Measurements from ENCODE around the gene CSTPP1. TPM values are rescaled to one million over a fixed set of nuclear protein-coding genes. Genes with fewer than 3 reads are reported as not detected.

CSTPP1 gene
- total and polyA plus RNA-seq, 4 donors = 46.6 to 104 (median 72.3) TPM

DNA sequence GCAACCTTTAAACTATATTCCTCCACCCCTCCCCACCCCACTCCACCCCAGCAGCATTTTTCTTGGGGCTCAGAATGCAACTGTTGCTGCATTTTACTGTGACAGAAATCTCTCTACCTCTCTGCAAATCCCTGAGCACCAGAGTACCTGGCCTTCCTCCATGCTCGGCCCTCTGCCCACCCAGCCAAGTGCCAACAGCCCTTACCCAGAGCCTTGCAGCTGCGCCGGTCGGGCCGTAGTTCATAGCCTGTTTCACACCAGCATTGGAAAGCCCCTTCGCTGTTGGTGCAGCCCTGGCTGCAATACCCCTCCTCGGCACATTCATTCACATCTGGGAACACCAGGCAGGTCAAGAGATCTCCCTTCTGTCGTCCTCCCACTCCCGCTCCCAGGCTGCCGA is 41.6 kb upstream of the CSTPP1 start:
- Histone ChIP-seq H3K27ac (ENCODE audit: low read depth, low read length) (no peak overlapping the region), H3K36me3 (ENCODE audit: control insufficient read depth, insufficient read depth, low read length) (peaks cover 66% of the 10 kb centered on the region), H3K4me1 (ENCODE audit: control insufficient read depth, insufficient read depth, low read length) (peaks cover 16% of the 10 kb centered on the region), H3K9me3 (ENCODE audit: control insufficient read depth, insufficient read depth, low read length) (no peaks in the 10 kb centered on the region), H3K27me3 (ENCODE audit: control insufficient read depth, insufficient read depth, low read length) (no peaks in the 10 kb centered on the region), H3K4me3 (ENCODE audit: low read depth, low read length) (no peak overlapping the region)
- no peak for DNase-seq (ENCODE audit: low read depth in 4 of 6, low spot score in 6 of 6)
- WGBS (ENCODE audit: insufficient coverage) = 91% methylated on average over 8 of the region's 10 CpGs

DNA sequence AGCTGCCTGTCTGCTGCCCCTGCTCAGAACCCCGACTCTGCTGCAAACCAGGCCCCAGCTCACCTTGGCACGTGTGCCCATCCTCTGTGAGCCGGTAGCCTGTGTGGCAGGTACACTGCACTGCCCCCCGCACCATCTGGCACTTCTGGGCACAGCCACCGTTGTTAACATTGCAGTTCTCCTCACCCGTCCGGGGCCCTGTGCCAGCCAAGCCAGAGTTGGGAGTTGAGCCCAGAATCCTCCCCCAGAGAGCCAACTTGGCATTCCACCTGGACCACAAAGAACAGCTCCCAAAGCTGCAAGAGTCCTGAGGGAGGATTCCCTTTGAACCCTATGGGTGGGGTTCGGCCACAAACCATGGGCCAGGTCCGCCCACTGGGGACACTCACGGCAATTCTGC is 40.7 kb upstream of the CSTPP1 start:
- no peak overlapping the region for H3K4me3 ChIP-seq (ENCODE audit: low read depth, low read length)
- no peaks in the 10 kb centered on the region for H3K9me3 ChIP-seq (ENCODE audit: control insufficient read depth, insufficient read depth, low read length)
- peaks cover 15% of the 10 kb centered on the region for H3K4me1 ChIP-seq (ENCODE audit: control insufficient read depth, insufficient read depth, low read length)
- no peaks in the 10 kb centered on the region for H3K27me3 ChIP-seq (ENCODE audit: control insufficient read depth, insufficient read depth, low read length)
- WGBS (ENCODE audit: insufficient coverage) = 47% methylated on average over 10 of the region's 10 CpGs
- peak in 2 of 6 donors; percentile 25 to 90 for DNase-seq (ENCODE audit: low read depth in 4 of 6, low spot score in 6 of 6)
- no peak overlapping the region for H3K27ac ChIP-seq (ENCODE audit: low read depth, low read length)
- H3K36me3 ChIP-seq (ENCODE audit: control insufficient read depth, insufficient read depth, low read length) = peaks cover 65% of the 10 kb centered on the region

DNA sequence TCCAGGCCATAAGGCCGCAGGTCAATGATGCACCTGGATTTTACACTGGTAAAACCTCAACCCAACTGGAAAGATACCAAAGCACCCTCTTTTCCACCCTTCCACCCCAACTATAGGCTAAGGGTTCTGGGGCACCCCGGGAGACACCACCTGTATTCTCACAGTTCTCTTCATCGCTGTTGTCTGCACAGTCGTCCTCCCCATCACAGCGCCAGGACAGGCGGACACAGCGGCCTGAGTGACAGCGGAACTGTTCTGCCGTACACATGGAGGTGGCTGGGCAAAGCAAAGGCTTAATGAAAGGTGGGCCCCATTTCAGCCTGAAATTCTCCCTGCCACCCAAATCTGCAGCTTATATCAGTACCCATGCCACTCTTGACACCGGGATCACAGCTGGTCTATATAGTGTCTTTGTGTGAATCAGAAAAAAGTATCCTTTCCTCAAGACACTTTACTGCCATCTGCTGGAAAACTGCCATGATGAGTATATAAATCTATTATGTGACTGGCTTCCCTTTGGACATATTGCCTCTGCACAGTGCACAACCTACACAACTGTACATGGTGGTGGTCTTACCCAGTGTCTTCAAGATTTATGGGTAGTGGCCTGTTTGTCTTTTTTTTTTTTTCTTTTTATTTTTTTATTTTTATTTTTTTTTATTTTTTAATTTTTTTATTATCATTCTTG is 39.7 kb upstream of the CSTPP1 start:
- WGBS (ENCODE audit: insufficient coverage) = 90% methylated on average over 5 of the region's 10 CpGs
- no peaks in the 10 kb centered on the region for H3K9me3 ChIP-seq (ENCODE audit: control insufficient read depth, insufficient read depth, low read length)
- peaks cover 63% of the 10 kb centered on the region for H3K36me3 ChIP-seq (ENCODE audit: control insufficient read depth, insufficient read depth, low read length)
- DNase-seq (ENCODE audit: low read depth in 4 of 6, low spot score in 6 of 6) = peak in 2 of 6 donors; percentile 44 to 73
- H3K27ac ChIP-seq (ENCODE audit: low read depth, low read length) = no peak overlapping the region
- no peak overlapping the region for H3K4me3 ChIP-seq (ENCODE audit: low read depth, low read length)
- no peaks in the 10 kb centered on the region for H3K27me3 ChIP-seq (ENCODE audit: control insufficient read depth, insufficient read depth, low read length)
- peaks cover 15% of the 10 kb centered on the region for H3K4me1 ChIP-seq (ENCODE audit: control insufficient read depth, insufficient read depth, low read length)

DNA sequence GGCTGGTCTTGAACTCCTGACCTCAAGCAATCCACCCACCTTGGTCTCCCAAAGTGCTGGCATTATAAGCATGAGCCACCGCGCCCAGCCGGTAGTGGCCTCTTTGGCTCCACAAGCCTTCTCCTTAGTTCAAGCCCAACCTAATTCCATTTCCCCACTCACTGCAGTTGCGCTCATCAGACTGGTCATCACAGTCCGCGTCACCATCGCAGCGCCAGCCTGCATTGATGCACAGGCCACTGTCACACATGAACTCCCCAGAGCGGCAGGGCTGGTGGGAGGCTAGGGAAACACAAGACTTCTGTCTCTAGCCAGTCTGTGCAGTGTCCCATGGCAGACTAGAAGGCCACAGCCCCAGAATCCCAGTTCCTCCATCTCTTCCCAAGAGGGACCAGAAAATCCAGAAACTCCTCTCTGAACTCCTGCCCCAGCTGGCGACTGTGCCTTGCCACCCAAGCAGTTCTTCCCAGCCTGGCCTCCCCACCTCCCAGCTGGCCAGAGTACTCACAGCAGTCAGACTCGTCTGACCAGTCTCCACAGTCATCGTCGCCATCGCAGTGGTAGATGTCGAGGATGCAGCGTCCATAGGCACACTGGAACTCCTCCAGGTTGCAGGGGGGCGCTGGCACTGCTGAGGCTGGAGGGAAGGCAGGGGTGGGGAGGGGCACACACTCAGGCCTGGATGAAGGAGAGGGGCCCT is 38.0 kb upstream of the CSTPP1 start:
- Histone ChIP-seq H3K9me3 (ENCODE audit: control insufficient read depth, insufficient read depth, low read length) (no peaks in the 10 kb centered on the region), H3K27me3 (ENCODE audit: control insufficient read depth, insufficient read depth, low read length) (no peaks in the 10 kb centered on the region), H3K36me3 (ENCODE audit: control insufficient read depth, insufficient read depth, low read length) (peaks cover 52% of the 10 kb centered on the region), H3K4me1 (ENCODE audit: control insufficient read depth, insufficient read depth, low read length) (peaks cover 24% of the 10 kb centered on the region), H3K4me3 (ENCODE audit: low read depth, low read length) (no peak overlapping the region), H3K27ac (ENCODE audit: low read depth, low read length) (no peak overlapping the region)
- DNase-seq (ENCODE audit: low read depth in 4 of 6, low spot score in 6 of 6) = no peak
- WGBS (ENCODE audit: insufficient coverage) = 93% methylated on average over 14 of the region's 17 CpGs

DNA sequence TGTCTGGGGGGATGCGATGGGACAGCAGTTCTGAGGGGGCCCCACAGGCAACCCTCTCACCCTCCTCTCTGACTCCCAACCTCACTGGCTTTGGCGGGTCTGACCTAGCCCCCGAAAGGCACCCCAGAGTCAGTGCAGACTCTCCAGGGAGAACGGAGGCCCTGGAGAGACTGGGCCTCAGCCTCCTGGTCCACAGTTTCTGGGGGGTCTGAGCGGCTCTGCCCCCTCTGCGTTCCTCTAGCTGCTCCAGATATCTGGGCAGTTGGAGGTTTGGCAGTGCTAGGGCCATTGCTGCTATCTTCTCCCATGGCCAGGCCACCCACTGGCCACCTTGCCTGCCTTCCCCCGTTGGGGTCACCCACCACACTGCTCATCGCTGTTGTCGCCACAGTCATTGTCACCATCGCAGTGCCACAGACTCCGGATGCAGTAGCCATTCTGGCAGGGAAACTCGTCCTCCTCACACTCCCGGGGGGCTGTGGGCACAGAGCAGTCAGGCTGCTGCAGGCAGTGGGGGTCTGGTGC is 37.0 kb upstream of the CSTPP1 start:
- Histone ChIP-seq H3K36me3 (ENCODE audit: control insufficient read depth, insufficient read depth, low read length) (peaks cover 48% of the 10 kb centered on the region), H3K4me3 (ENCODE audit: low read depth, low read length) (no peak overlapping the region), H3K27ac (ENCODE audit: low read depth, low read length) (no peak overlapping the region), H3K27me3 (ENCODE audit: control insufficient read depth, insufficient read depth, low read length) (no peaks in the 10 kb centered on the region), H3K9me3 (ENCODE audit: control insufficient read depth, insufficient read depth, low read length) (no peaks in the 10 kb centered on the region), H3K4me1 (ENCODE audit: control insufficient read depth, insufficient read depth, low read length) (peaks cover 35% of the 10 kb centered on the region)
- WGBS (ENCODE audit: insufficient coverage) = 90% methylated on average over 13 of the region's 13 CpGs
- no peak for DNase-seq (ENCODE audit: low read depth in 4 of 6, low spot score in 6 of 6)

DNA sequence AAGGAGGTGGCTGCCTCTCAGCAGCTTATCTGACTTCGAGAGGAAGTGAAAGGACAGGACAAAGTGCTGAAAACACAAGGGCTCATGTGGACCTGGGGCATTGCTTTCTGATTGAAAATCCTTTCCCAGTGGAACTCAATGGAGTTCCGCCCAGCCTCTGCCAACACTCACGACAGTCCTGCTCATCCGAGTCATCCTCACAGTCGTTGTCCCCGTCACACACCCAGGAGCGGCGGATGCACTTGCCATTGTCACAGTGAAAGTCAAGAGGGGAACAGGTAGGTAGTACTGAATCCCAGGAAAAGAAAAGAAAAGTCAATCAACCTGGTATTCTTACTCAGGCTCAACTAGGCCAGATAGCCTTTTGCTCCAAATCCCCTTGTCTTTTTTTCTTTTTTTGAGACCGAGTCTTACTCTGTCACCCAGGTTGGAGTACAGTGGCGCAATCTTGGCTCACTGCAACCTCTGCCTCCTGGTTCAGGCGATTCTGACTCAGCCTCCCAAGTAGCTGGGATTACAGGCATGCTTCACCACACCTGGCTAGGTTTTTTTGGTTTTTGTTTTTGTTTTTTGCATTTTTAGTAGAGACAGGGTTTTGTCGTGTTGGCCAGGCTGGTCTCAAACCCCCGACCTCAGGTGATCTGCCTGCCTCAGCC is 36.3 kb upstream of the CSTPP1 start:
- Histone ChIP-seq H3K27me3 (ENCODE audit: control insufficient read depth, insufficient read depth, low read length) (no peaks in the 10 kb centered on the region), H3K4me1 (ENCODE audit: control insufficient read depth, insufficient read depth, low read length) (peaks cover 36% of the 10 kb centered on the region), H3K36me3 (ENCODE audit: control insufficient read depth, insufficient read depth, low read length) (peaks cover 42% of the 10 kb centered on the region), H3K9me3 (ENCODE audit: control insufficient read depth, insufficient read depth, low read length) (no peaks in the 10 kb centered on the region), H3K4me3 (ENCODE audit: low read depth, low read length) (no peak overlapping the region), H3K27ac (ENCODE audit: low read depth, low read length) (no peak overlapping the region)
- 95% methylated on average over 6 of the region's 13 CpGs for WGBS (ENCODE audit: insufficient coverage)
- no peak for DNase-seq (ENCODE audit: low read depth in 4 of 6, low spot score in 6 of 6)

DNA sequence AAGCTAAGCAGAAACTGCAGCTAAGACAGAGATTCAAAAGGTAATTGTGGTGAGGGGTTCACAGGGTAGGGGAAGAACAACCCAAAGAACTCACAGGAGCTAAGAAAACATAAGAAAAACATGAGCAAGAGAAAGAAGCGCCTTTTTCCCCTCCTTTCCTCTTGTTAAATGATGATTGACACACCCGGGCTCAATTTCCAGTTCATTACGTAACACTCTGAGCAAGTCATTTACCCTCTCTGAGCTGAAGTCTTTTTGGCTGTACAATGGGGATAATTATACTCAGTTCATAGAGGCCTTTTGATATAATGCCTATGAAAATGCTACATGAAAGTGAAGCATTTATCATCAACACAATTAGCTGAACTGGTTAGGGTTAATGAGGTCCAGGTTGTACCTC is 35.4 kb upstream of the CSTPP1 start:
- DNase-seq (ENCODE audit: low read depth in 4 of 6, low spot score in 6 of 6) = no peak
- WGBS (ENCODE audit: insufficient coverage) = no CpG with 5 or more reads among the region's 3 CpGs
- H3K36me3 ChIP-seq (ENCODE audit: control insufficient read depth, insufficient read depth, low read length) = peaks cover 32% of the 10 kb centered on the region
- peaks cover 33% of the 10 kb centered on the region for H3K4me1 ChIP-seq (ENCODE audit: control insufficient read depth, insufficient read depth, low read length)
- H3K27ac ChIP-seq (ENCODE audit: low read depth, low read length) = no peak overlapping the region
- H3K9me3 ChIP-seq (ENCODE audit: control insufficient read depth, insufficient read depth, low read length) = no peaks in the 10 kb centered on the region
- H3K27me3 ChIP-seq (ENCODE audit: control insufficient read depth, insufficient read depth, low read length) = no peaks in the 10 kb centered on the region
- no peak overlapping the region for H3K4me3 ChIP-seq (ENCODE audit: low read depth, low read length)

DNA sequence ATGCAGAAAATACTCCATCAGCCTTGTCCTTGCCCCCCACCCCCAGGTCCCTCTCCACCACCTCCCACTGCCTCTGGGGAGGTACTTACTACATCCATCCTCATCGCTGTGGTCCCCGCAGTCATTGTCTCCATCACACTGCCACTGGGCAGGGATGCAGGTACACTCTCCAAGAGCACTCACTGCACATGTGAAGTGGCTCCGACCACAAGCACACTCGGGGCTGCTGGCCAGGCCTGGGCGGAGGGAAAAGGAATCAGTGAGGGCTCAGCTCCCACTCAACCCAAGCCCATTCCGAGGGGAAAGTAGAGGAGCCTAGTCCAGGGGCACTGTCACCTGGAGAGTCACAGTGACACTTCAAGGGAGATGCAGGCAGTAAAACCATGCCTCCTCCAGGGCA is 33.9 kb upstream of the CSTPP1 start:
- Histone ChIP-seq H3K9me3 (ENCODE audit: control insufficient read depth, insufficient read depth, low read length) (no peaks in the 10 kb centered on the region), H3K27ac (ENCODE audit: low read depth, low read length) (no peak overlapping the region), H3K4me3 (ENCODE audit: low read depth, low read length) (no peak overlapping the region), H3K36me3 (ENCODE audit: control insufficient read depth, insufficient read depth, low read length) (peaks cover 26% of the 10 kb centered on the region), H3K4me1 (ENCODE audit: control insufficient read depth, insufficient read depth, low read length) (peaks cover 38% of the 10 kb centered on the region), H3K27me3 (ENCODE audit: control insufficient read depth, insufficient read depth, low read length) (no peaks in the 10 kb centered on the region)
- no peak for DNase-seq (ENCODE audit: low read depth in 4 of 6, low spot score in 6 of 6)
- WGBS (ENCODE audit: insufficient coverage) = 76% methylated on average over 5 of the region's 6 CpGs

DNA sequence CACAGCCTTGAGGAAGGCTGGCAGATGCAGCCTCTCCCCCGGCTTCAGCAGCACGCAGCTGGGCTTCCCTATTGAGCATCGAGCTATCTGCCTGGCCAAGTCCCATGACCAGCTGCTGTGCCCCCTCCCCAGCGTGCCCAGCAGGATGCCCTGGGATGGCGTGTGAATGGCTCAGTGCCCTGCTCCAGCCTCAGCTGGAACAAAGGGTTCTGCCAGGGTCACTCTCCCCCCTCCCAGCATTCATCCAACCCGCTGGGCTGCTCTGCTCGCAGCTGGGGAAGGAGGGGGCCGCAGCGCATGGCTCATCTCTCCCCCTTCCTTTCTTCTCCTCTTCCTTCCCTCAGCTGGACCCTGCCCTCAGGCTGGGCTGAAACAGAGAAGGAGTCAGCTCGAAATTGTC is 32.7 kb upstream of the CSTPP1 start:
- Histone ChIP-seq H3K9me3 (ENCODE audit: control insufficient read depth, insufficient read depth, low read length) (no peaks in the 10 kb centered on the region), H3K27ac (ENCODE audit: low read depth, low read length) (peak overlapping the region; percentile 80), H3K4me3 (ENCODE audit: low read depth, low read length) (no peak overlapping the region), H3K4me1 (ENCODE audit: control insufficient read depth, insufficient read depth, low read length) (peaks cover 42% of the 10 kb centered on the region), H3K27me3 (ENCODE audit: control insufficient read depth, insufficient read depth, low read length) (no peaks in the 10 kb centered on the region), H3K36me3 (ENCODE audit: control insufficient read depth, insufficient read depth, low read length) (peaks cover 16% of the 10 kb centered on the region)
- peak in 2 of 6 donors; percentile 86 to 91 for DNase-seq (ENCODE audit: low read depth in 4 of 6, low spot score in 6 of 6)
- 20% methylated on average over 9 of the region's 10 CpGs for WGBS (ENCODE audit: insufficient coverage)
